Esophagus squamous epithelium (tissue), 5 donors: ENCODE results near the gene PIK3C2B. TPM values are rescaled to one million over a fixed set of nuclear protein-coding genes. Genes with fewer than 3 reads are reported as not detected.

Experiments used
- DNase-seq: peaks from one replicate; lab custom pipeline; 2025; lab: John Stamatoyannopoulos, UW
- H3K27ac ChIP-seq, 4 donors: fragments of 200-600 bp; sonication (generic); one replicate each; pipeline ENCODE4 v1.5.1; 2016 to 2019; ENCODE audit warnings: mild to moderate bottlenecking in 1 of 4
- H3K27me3 ChIP-seq, 4 donors: fragments of 200-600 bp; sonication (generic); 1 replicate in 3 of 4; 2 replicates in 1 of 4; pipeline versions ENCODE4 v1.5.1 to v1.6.0; 2017 to 2021; ENCODE audit warnings: antibody characterized with exemption in 1 of 4
- H3K36me3 ChIP-seq, 3 donors: fragments of 200-600 bp; sonication (generic); one replicate each; pipeline ENCODE4 v1.5.1; 2016 to 2019
- H3K4me1 ChIP-seq, 3 donors: fragments of 200-600 bp; sonication (generic); one replicate each; pipeline ENCODE4 v1.5.1; 2017 to 2019
- H3K4me3 ChIP-seq, 4 donors: fragments of 200-600 bp; sonication (generic); 1 replicate in 3 of 4; 2 replicates in 1 of 4; pipeline ENCODE4 v1.5.1; 2016 to 2019; ENCODE audit warnings: mild to moderate bottlenecking in 2 of 4, moderate library complexity in 1 of 4
- H3K9me3 ChIP-seq, 3 donors: fragments of 200-600 bp; sonication (generic); one replicate each; pipeline ENCODE4 v1.5.1; 2016 to 2019
- CTCF ChIP-seq, 6 experiments: fragments of 450-650 bp in 4 of 6; fragments of 200-600 bp in 2 of 6; sonication (generic) in 2 of 6; IDR thresholded peaks; one replicate each; pipeline ENCODE4 v1.5.1; 2016 to 2019; ENCODE audit warnings: antibody characterized with exemption in 6 of 6, mild to moderate bottlenecking in 4 of 6, moderate library complexity in 4 of 6
- POLR2A ChIP-seq, 4 donors: fragments of 450-650 bp; IDR thresholded peaks; one replicate each; pipeline ENCODE4 v1.6.1; 2017; ENCODE audit warnings: antibody characterized with exemption in 4 of 4, mild to moderate bottlenecking in 4 of 4, moderate library complexity in 3 of 4
- WGBS, 2 donors: methylation state at CpG; one replicate each; pipeline ENCODE4 v1.1.5; 2018; 5-methylcytosine and 5-hydroxymethylcytosine counted together
- intact Hi-C: fragments of 100-400 bp; cut with DNase I; formaldehyde crosslinking; loops from one replicate; pipeline ENCODE4 v1.15.0; 2022
- total RNA-seq, 4 donors: library from RNA; depleted of rRNA; stranded (reverse); fragments of >200 nt; gene quantifications; one replicate each; pipeline ENCODE4 v1.1.0, GENCODE V29; 2016
- donor health status: DM: yes; HTN: yes; CAD: no.

The PIK3C2B gene
- total RNA-seq, 4 donors from 2014 or later, result 19.4 to 40.2 (median 21.3) TPM

- H3K4me1 ChIP-seq, result no peaks in the 10 kb centered on the region
- TF ChIP-seq CTCF (IDR thresholded peaks at IDR 0.05) (no peak), POLR2A (IDR thresholded peaks at IDR 0.05) (no peak)
- DNase-seq, result no peak
- no peaks in the 10 kb centered on the region for H3K27me3 ChIP-seq
- WGBS, 2 donors, result 94 to 100% methylated on average over 1 of the region's 1 CpG
- H3K9me3 ChIP-seq, result no peaks in the 10 kb centered on the region
- peaks cover 19 to 100% (median 36%) of the 10 kb centered on the region in 3 donors for H3K36me3 ChIP-seq
- intact Hi-C loops, result no loop called here
- no peak overlapping the region for H3K4me3 ChIP-seq
- no peak overlapping the region for H3K27ac ChIP-seq
Observed at GRCh38 chr1:204530932-204531331, 36.3 kb upstream of the PIK3C2B start.

GRCh38 chr1:204529371-204529895 is 34.8 kb upstream of the PIK3C2B start:
- no peak overlapping the region for H3K4me3 ChIP-seq
- H3K27ac ChIP-seq, result no peak overlapping the region
- H3K36me3 ChIP-seq, result peaks cover 24 to 98% (median 40%) of the 10 kb centered on the region in 3 donors
- no peak for DNase-seq
- H3K9me3 ChIP-seq, result no peaks in the 10 kb centered on the region
- peaks cover under 1 to 5% (median 2%) of the 10 kb centered on the region in 3 donors for H3K4me1 ChIP-seq
- 73 to 79% methylated on average over 4 to 5 of the region's 7 CpGs for WGBS, 2 donors
- intact Hi-C loops, result no loop called here
- H3K27me3 ChIP-seq, result no peaks in the 10 kb centered on the region
- TF ChIP-seq CTCF (IDR thresholded peaks at IDR 0.05), result no peak
- TF ChIP-seq POLR2A (IDR thresholded peaks at IDR 0.05), result no peak

- TF ChIP-seq POLR2A (IDR thresholded peaks at IDR 0.05) (no peak), CTCF (IDR thresholded peaks at IDR 0.05) (no peak)
- no peaks in the 10 kb centered on the region for H3K27me3 ChIP-seq
- 92 to 93% methylated on average over 4 to 7 of the region's 8 CpGs for WGBS, 2 donors
- H3K9me3 ChIP-seq, result peaks cover 0 to 7% (median 0%) of the 10 kb centered on the region in 3 donors
- DNase-seq, result no peak
- H3K4me3 ChIP-seq, result no peak overlapping the region
- no peak overlapping the region for H3K27ac ChIP-seq
- peaks cover 24 to 98% (median 40%) of the 10 kb centered on the region in 3 donors for H3K36me3 ChIP-seq
- peaks cover 4 to 10% (median 4%) of the 10 kb centered on the region in 3 donors for H3K4me1 ChIP-seq
- intact Hi-C loops, result no loop called here
Observed at GRCh38 chr1:204528677-204529076, 34.1 kb upstream of the PIK3C2B start.

- Histone ChIP-seq H3K4me1 (peaks cover 4 to 10% (median 4%) of the 10 kb centered on the region in 3 donors), H3K27me3 (no peaks in the 10 kb centered on the region), H3K36me3 (peaks cover 24 to 96% (median 40%) of the 10 kb centered on the region in 3 donors), H3K27ac (no peak overlapping the region), H3K4me3 (no peak overlapping the region), H3K9me3 (peaks cover 0 to 9% (median 0%) of the 10 kb centered on the region in 3 donors)
- intact Hi-C loops, result no loop called here
- TF ChIP-seq CTCF (IDR thresholded peaks at IDR 0.05) (no peak), POLR2A (IDR thresholded peaks at IDR 0.05) (no peak)
- no peak for DNase-seq
- 100% methylated on average over 4 to 5 of the region's 5 CpGs for WGBS, 2 donors
Observed at GRCh38 chr1:204528241-204528640, 33.6 kb upstream of the PIK3C2B start.

- Histone ChIP-seq H3K27me3 (no peaks in the 10 kb centered on the region), H3K4me1 (peaks cover 9 to 25% (median 10%) of the 10 kb centered on the region in 3 donors), H3K4me3 (no peak overlapping the region), H3K27ac (no peak overlapping the region), H3K36me3 (peaks cover 24 to 77% (median 31%) of the 10 kb centered on the region in 3 donors), H3K9me3 (peaks cover 0 to 9% (median 0%) of the 10 kb centered on the region in 3 donors)
- no peak for TF ChIP-seq CTCF (IDR thresholded peaks at IDR 0.05)
- TF ChIP-seq POLR2A (IDR thresholded peaks at IDR 0.05), result no peak
- no peak for DNase-seq
- WGBS, 2 donors, result 77 to 88% methylated on average over 3 of the region's 3 CpGs
- intact Hi-C loops, result no loop called here
Observed at GRCh38 chr1:204524986-204525385, 30.4 kb upstream of the PIK3C2B start.
